SK-N-DZ (cell line): Measurements from ENCODE around the gene THBD.

Experiments used
- DNase-seq: peaks from one replicate; pipeline ENCODE4 v3.0.0-alpha.2; 2015; ENCODE audit warnings: low spot score

Gene THBD

DNA sequence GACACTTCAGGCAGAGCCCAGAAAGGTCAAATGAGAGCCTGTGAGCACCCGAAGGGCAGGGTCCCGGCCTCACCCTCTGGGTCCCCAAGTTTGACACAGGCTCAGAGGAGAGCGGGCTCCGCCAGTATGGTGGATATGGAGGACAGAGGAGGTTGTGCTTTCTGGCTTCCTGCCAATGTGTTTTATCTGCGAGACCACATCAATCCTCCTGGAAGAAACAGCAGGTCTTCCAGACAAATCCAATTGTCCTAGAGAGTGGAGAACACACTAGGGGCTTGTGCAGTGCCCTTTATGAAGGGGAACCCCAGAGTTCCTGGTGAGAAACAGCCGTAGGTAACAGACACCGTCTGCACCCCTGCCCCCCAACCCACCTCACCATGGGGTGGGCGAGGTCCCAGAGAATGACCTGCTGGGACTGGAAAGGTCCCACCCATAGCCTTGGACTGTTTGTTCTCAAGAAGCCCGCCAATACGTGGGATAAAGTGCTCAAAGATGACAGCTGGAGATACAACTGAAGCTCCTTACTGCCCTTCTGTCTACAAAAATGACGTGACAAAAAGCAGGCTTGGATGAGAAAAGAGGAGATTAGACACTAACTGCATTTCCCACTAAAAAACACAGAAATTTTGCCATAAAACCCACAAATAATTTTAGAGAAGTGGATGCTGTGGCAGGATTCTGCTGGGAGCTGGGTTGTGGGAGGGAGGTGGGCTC, 38.3 kb downstream of the THBD start:
- peak; percentile 12 for DNase-seq

DNA sequence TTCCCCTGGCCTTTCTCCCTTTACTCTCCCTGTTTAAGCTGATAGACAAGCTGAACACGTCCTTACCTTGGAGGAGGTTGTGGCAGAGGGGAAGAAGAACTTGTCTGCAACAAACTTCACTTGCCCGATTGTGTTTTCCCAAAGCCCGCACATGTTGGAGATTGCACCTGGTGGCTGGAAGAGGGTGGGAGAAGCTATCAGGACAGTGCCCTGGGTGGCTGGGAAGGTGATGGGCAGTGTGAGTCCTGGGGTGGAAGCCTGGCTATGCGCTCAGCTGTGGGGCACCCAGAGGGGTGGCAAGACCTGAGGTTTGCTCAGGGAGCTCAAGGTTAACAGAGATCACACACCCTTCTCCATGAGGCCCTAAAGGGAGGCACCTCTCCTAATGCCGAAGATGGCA, 39.4 kb downstream of the THBD start:
- no peak for DNase-seq

DNA sequence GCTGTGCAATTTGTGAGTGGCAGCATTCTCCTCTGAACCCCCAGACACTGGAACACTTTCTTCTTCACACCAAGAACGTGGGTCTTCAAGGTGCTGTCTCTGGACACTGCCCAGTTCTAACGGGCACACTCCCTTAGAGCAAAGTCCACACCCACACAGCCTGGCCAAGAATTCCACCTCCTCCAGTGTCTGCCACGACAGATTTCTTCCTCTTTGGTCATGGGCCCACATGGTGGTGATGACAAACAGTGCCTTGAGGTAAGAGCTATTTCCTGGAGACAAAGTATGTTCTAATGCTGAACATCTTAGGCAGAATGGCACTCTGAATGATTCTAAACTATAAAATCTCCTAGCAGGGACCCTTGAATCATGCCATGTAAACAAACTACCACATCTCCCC, 39.8 kb downstream of the THBD start:
- no peak for DNase-seq

DNA sequence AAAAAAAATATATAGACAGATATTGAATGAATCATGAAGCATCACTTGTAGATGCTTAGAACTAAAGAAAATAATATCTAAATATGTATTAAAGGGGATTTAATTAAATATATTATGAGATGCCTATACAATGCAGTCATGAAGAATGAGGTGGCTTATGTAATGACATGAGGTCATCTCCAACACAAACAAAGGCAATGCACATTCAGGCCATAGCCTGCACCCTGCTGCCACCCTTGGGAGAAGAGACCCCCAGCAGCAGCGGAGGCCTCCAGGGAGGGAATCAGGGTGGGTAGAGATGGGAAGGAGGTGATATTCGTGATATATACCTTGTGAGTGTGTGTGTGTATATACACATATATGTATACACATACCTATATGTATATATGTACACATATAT, 40.8 kb downstream of the THBD start:
- DNase-seq = no peak

DNA sequence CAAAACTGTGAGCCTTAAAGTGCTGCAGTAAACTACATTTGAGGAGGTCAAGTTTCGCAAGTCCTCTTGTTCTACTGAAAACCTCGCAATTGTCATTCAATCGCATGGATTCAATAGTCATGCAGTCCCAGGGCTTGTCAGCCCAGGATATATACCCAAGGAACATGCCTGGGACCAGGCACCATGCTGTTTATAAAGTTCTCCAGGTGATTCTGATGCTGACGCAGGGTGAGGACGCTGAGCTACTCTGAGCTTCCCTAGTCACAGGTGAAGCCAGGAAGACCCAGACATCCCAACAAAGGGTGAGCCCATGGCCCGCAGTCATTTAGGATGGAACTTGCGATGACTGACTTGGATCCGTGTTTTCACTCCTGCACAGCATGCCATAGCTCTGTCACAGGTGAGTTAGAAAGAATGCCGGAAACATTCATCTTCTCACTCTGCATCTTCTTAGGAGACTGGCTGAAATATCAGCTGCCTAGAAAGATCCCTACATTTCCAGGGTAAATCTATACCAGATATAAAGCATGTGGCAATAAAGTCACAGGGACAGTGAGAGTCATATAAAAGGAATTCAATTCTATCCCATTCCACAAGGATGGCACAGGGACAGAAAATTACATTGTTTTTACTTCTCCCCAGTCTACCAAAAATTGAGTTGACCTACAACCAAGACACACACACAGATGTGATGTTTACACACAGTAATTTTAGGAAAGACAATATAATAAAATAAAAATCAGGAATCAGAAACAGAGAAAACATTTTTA, 41.4 kb downstream of the THBD start:
- DNase-seq = no peak

DNA sequence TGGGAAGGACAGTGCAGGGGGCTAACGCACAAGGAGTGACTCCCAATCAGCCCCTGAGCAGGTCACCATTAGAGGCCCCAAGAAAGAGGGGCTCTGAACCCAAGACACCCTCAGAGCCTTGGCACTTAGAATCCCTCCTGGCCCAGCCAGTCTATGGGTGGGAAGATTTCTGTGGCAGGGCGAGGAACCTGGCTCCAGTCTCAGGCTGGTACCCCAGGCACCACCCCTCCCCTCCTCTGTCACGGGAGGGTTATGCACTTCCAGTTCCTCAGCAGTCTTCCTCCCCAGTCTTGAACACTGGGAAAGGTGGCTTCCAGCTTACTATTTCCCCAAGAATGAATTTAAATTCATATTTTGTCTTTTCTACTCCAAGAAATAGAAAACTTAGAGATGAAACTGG, 42.0 kb downstream of the THBD start:
- no peak for DNase-seq

DNA sequence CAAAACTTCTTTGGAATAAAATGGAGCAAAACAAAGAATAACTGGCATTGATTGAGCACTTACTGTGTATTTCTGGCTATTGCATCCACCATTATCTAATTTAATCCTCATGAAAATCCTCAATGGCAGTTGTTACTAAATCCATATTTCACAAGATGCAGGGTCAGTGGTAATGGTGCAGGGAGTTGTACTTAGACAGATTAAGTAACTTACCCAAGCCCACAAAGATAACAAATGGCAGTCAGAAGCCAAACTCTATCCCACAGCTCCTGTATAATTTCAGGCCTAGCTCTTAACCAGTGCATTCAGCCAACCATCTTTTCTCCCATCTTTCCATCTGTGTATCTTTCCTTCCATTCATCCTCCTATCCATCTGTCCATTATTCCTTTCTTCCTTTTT, 43.7 kb downstream of the THBD start:
- DNase-seq = no peak

DNA sequence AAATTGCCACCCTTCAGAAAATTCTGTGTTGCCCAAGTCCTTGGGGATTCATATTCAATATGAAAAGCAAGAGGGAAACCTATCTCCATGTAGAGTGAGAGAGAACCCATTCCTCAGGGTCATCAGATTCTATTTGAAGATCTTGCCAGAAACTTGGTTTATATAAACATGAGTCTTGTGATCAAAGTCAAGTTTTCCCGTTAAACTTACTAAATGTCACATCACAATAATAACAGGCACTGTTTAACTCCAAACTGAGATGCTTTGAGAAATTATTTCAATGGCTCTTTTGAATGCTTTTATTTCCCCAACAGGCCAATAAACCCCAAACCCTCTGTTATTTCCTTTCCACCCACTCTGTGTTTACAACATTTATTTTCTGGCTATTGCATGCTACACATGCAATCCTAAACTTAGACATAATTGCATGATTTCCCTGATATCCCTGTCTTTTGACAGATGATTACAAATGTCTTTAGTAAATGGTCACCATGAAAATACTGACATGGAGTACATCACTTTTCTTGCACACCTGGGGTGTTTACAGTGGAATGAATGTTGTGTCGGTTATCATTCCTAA, 45.5 kb downstream of the THBD start:
- DNase-seq = no peak

DNA sequence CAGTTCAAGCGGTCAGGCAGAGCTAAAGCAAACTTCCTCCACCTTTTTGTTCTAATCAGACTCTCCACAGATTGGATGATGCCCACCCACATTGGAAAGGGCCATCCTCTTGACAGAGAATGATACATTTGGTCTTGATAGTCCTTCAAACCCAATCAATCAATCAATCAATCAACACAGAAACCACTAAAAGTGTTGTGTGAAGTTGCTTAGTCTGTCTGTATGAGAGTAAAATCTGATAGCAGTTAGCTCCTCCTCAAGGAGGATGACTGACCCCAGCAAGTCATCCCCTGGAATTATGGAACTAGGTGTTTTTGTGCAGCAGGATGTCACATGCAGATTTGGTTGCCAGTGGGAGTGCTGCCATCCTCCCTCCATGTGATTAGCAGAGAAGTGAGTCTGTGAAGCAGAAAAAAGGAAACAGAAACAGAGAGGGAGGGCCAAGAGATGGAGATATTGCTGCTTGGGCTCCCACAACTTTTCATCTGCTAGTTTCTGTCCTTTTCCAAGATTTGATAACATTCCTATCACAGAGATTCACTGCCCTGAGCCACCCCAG, 46.3 kb downstream of the THBD start:
- no peak for DNase-seq

DNA sequence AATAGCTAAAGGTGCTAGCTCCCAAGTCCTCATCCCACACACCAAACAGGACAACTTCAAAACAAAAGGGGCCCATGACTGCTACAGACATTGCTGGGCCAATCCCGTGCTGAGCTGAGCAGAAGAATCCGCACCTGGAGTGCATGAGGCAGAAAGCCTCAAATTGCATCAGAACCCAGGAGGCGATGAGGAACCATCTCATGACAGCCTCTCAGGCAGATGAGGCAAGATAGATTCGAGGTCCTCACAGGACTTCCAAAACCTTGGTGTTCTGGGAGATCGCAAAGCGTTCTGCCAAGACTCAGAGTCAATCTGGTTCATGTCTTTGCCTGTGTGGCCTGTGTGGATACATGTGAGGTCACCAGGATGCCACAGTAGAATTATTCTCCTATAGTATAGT, 47.2 kb downstream of the THBD start:
- no peak for DNase-seq

DNA sequence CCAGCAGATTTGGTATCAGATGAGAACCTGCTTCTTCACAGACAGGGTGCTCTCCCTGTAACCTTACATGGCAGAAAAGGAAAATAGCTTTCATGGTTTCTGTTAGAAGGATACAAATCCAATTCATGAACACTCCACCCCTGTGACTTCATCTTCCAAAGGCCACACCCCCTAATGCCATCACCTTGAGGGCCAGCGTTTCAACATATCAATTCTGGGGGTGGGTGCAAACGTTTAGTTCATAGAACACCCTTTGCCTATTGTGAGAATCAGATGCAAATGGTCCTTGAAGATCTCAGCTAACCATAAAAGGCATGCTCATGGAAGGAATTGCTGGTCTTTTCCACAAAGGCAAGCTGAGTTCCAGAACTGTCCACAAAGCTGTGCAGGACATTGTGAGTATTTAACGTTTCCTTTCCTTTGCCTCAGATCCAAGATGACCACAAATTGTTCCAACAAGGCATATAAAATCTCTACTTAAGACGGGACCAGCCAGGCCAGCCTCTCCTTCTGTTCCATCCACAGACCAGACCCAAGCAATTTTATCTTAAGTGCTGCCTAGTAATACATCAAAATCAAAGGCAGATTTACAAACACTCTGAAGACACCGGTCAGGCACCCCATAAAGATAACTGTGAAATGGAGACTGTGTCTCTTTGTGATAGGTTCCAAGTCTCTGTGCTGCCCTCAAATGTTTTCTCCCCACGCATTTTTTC, 49.1 kb downstream of the THBD start:
- DNase-seq = no peak

DNA sequence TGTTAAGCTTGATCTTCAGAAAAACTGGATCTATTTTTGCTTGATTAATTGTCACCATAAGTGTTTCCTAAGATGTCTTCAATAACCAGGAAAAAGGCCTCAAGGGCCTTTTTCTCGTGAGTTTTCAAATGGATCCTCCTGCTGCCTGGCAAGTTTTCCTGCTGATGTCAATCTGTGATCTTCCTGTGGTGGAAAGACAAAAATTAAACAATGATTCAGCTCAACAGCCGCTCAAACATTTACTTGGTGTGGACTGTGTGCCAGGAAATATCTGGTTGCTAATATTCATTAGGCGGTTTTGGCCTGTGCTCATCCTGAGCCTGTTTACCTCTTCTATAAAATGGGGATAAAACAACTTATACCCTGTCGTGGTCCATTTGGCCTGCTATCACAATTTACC, 49.7 kb downstream of the THBD start:
- no peak for DNase-seq

DNA sequence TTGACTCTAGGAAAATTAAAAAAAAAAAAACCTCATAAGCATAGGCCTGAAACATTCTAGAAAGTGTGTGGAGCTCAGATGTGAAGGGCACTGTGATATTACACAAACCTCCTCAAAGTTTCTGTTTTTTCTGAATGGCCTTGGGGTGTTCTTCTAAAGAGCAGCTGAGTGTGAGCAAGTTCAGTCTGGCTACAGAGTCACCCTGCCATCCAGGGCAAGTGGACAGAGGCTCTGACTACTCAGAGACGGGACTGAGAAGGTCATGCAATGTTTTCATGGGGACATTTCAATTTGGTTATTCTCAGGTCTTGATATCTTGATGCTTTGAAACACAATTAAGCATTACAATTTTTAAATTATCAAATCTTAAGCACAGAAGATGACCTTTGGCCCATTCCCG, 51.0 kb downstream of the THBD start:
- DNase-seq = no peak

DNA sequence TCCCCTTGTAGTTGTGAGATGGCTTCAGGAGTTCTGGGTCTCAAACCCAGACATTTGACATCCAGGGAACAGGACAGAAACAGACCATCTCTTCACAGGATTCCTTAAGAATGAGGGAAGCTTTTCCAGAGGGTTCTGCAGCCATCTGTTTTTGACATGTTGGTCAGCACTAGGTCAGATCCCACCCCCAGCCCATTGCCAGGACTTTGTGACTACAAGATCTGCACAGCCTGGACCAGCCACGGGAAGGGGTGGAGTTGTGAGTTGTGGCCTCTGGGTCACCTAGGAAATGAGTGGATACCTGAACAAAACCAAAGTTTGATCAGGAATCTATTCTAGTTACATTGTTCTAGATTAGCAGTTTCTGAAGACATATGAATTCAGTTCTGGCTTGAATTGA, 53.5 kb downstream of the THBD start:
- DNase-seq = no peak
